Kidney epithelial cell (primary cell): ENCODE data around the gene PIM3. TPM values are rescaled to one million over a fixed set of nuclear protein-coding genes. Genes with fewer than 3 reads are reported as not detected.

Experiments
- DNase-seq: peaks from one replicate; pipeline ENCODE4 v3.0.0-alpha.2; 2010; ENCODE audit warnings: low read depth
- H3K27me3 ChIP-seq: 2 replicates; pipeline ENCODE4 v1.6.0; 2011; ENCODE audit warnings: low read length; ENCODE audit not compliant: control insufficient read depth, insufficient read depth
- H3K36me3 ChIP-seq: 2 replicates; pipeline ENCODE4 v1.5.1; 2011; ENCODE audit warnings: low read length; ENCODE audit not compliant: control insufficient read depth, insufficient read depth
- H3K4me3 ChIP-seq: 2 replicates; pipeline ENCODE4 v1.5.1; 2011; ENCODE audit warnings: low read depth, mild to moderate bottlenecking, control low read depth, low read length
- total RNA-seq: library from RNA; depleted of rRNA; stranded (reverse); fragments of >200 nt; gene quantifications from 2 replicates; pipeline ENCODE4 v1.2.3, GENCODE V29; 2015
- TF ChIP-seq, protein P1 (sequence below): IDR thresholded peaks from 2 replicates; pipeline ENCODE4 v1.5.1; 2011; ENCODE audit warnings: mild to moderate bottlenecking, moderate library complexity, low read length, control low read depth, inconsistent platforms; ENCODE audit not compliant: insufficient read depth, poor library complexity, severe bottlenecking

Gene PIM3
- total RNA-seq, 1 donor from 2014 or later: 66.9 TPM

DNA sequence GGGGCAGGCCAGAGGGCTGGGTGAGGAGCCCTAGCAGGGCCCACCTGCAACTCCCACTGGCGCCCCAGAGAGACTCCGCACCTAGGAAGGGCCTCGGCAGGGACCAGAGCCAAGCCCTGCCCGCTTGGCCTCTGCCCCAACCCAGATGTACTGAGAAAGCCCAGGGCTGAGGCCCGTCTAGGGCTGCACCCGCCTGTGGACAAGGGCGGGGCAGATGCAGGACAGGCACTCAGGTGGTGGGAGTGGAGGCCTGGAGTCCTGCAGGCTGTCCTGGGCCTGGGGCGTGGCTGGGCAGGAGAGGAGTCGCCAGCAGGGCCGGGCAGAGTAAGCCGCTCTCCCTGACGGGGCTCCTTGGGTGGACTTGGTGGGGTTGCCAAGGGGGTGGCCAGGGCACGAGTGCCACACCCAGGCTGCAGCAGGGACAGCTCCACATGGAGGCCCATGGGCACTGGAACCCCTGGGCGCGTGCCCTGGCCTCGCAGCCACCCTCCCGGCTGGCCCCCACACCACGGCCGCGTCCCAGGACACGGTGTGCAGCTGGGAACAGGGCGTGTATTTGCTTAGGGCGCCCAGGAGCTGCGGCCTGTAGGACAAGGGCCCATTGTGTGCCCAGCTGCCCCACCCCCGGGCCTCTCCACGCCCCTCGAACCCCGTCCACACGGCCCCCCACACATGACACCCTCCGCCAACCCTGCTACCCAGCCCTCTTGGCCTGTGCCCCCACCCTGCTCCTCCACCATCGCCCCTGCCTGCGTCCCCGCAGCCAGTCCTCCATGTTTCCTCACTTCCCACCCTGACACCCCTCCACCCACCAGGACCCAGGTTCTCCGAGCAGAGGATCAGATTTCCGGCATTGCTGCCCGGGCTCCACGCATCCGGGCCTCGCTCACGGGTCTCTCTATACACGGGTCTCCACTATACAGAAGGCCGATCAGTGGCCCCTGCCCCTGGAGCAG lies 11.3 kb upstream of the PIM3 start:
- no peak overlapping the region for H3K4me3 ChIP-seq
- no peak for DNase-seq
- H3K27me3 ChIP-seq: no peaks in the 10 kb centered on the region
- no peaks in the 10 kb centered on the region for H3K36me3 ChIP-seq
- TF ChIP-seq, protein P1, sequence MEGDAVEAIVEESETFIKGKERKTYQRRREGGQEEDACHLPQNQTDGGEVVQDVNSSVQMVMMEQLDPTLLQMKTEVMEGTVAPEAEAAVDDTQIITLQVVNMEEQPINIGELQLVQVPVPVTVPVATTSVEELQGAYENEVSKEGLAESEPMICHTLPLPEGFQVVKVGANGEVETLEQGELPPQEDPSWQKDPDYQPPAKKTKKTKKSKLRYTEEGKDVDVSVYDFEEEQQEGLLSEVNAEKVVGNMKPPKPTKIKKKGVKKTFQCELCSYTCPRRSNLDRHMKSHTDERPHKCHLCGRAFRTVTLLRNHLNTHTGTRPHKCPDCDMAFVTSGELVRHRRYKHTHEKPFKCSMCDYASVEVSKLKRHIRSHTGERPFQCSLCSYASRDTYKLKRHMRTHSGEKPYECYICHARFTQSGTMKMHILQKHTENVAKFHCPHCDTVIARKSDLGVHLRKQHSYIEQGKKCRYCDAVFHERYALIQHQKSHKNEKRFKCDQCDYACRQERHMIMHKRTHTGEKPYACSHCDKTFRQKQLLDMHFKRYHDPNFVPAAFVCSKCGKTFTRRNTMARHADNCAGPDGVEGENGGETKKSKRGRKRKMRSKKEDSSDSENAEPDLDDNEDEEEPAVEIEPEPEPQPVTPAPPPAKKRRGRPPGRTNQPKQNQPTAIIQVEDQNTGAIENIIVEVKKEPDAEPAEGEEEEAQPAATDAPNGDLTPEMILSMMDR: no peak

DNA sequence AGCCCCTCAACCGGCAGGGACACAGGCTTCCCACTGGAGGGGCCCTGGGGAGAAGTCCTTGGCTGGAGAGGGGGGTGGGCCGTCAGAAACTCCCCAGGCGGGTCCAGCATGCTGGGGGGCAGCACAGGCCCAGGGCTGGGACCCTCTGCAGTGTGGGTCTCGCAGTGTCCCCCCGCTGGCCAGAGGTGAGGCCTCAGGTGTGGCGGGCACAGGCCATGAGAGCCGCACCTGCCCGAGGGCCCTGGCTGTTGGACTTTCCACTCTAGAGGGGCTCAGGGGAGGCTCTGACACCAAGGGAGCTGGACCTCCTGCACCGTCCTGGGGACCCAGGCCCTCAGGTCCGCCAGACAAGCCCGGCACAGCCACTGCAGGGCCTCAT lies 10.7 kb upstream of the PIM3 start:
- H3K27me3 ChIP-seq: no peaks in the 10 kb centered on the region
- TF ChIP-seq, protein P1: no peak
- DNase-seq: no peak
- H3K36me3 ChIP-seq: no peaks in the 10 kb centered on the region
- no peak overlapping the region for H3K4me3 ChIP-seq

DNA sequence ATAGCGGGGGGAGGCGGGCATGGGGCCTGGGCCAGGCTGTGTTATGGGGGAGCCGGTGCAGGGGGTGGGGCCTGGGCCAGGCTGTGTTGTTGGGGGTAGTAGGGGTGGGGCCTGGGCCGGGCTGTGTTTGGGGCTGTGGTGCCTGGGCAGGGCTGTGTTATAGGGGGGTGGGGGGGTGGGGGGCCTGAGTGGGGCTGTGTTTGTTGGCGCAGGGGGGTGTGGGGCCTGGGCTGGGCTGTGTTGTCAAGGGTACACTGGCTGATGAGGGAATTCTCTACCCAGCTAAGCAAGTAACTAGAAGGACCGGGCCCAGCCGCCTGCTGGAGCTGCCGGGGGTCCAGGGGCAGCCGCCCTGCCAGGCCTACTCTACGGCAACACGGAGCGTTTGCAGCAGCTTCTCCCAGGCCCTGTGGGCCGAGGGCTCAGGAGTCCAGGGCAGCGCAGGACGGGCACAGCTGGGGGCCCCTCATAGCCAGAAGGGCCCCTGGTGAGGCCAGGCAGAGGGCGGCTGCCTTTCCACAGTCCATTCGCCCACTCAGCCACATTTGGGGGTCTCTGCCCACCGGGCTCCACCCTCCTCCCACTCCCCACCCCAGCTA lies 10.1 kb upstream of the PIM3 start:
- no peaks in the 10 kb centered on the region for H3K27me3 ChIP-seq
- no peak overlapping the region for H3K4me3 ChIP-seq
- TF ChIP-seq, protein P1: no peak
- DNase-seq: no peak
- no peaks in the 10 kb centered on the region for H3K36me3 ChIP-seq

DNA sequence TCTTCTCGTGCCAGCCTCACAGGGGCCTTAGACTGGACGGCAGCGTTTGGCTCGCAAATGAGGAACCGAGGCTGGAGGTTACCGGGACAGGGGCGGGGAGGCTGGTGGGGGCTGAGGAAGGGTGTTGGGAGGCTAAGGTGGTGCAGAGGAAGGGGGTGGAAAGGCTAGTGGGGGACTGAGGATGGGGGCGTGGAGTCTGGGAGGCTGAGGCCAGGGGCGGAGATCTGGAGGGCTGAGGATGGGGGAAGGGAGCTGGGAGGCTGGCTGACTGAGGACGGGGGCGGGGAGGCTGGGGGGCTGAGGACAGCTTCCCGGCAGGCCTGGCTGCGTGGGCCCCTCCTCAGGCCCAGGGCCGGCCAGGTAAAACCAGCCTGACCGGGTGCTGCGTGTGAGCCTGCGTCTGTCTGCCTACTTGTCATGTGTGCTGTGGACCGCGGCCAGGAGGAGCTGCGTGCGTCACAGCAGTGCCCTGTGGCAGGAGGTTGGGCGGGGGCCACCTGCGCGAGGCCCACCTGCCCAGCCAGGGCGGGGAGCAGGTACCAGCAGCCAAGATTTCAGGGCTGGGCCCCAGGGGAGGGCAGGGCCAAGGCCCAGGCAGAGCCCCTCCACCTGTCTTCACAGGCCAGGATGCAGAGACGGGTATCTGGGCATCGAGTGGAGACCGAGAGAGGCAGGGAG lies 9.4 kb upstream of the PIM3 start:
- H3K36me3 ChIP-seq: no peaks in the 10 kb centered on the region
- no peak overlapping the region for H3K4me3 ChIP-seq
- H3K27me3 ChIP-seq: no peaks in the 10 kb centered on the region
- TF ChIP-seq, protein P1: no peak
- DNase-seq: peak; percentile 52

DNA sequence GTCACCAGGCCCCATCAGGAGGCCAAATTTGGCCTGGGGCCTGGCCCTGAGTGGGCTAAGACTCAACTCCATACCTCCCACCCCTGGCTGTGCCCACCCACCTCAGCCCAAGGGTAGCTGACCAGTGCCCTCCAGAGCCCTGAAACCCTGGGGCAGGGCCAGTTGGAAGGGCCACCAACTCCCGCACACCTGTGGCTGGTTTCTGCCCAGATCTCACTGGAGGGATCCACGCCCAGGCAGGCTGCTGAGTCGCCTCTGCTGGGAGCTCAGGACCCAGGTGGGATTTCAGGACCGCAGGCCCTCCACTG lies 8.9 kb upstream of the PIM3 start:
- Histone ChIP-seq H3K4me3 (no peak overlapping the region), H3K27me3 (no peaks in the 10 kb centered on the region), H3K36me3 (no peaks in the 10 kb centered on the region)
- TF ChIP-seq, protein P1: no peak
- DNase-seq: no peak
